ENCODE results near the gene CRIM1.

Gene CRIM1

DNA sequence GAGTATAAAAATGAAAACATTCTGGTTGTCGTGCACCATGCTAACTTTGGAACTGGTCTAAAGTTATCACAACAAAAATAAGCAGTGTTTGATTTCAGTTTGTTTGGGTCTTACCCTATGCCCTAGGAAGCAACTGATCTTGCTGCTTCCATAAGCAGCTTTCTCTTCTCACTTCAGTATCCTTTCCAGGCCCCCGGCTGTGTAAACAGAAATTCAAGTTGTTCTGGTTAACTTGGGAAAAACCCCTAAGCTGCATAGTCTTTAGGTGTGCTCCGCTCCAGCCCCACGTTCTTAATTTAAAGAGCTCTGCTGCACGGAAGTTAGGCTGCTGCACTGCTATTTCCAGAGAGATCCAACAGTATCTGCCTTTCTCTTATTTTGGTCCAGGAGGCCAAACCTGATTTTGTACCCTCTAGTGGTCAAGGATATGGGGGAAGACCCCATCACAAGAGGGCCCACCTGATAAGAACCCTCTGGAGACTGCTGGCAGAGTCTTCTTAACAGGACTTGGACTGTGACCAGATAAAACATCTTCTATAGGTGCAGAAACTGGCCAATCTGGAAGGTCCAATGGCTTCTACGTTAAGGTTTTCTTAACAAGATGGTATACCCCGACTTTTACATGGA lies 173.3 kb downstream of the CRIM1 start:
- DNase-seq = no peak

- no peak for DNase-seq
These were observed 174.8 kb downstream of the CRIM1 start for GRCh38 chr2:36530178-36530982.

GRCh38 chr2:36530983-36531354 lies 175.4 kb downstream of the CRIM1 start:
- DNase-seq = no peak

- DNase-seq = no peak
These were observed 178.8 kb downstream of the CRIM1 start for GRCh38 chr2:36534275-36534799.

- no peak for DNase-seq
These were observed 179.5 kb downstream of the CRIM1 start for GRCh38 chr2:36535099-36535498.

GRCh38 chr2:36536776-36537175 lies 181.2 kb downstream of the CRIM1 start:
- DNase-seq = no peak

DNA sequence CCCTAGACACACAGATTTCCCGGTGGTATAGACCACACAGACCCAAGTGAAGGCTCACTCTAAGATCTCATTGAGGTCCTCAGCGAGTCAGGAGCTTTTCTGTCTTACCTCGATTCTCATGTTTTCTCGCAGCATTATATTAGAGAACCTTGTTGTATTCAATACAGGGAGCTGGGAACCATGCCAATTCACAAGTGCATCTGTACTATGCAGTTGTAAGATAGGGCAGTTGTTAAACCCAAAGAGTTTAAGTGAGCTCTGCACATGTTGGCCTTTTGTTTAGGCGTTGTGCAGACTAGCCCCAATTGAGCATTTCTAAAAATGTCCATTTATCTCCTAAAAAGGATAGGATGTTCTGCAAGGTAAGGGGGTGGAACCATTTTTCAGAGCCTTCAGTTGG lies 182.8 kb downstream of the CRIM1 start:
- no peak for DNase-seq

- no peak for DNase-seq
These were observed 184.1 kb downstream of the CRIM1 start for GRCh38 chr2:36539631-36540030.

- no peak for DNase-seq
These were observed 185.6 kb downstream of the CRIM1 start for GRCh38 chr2:36540986-36541754.

DNA sequence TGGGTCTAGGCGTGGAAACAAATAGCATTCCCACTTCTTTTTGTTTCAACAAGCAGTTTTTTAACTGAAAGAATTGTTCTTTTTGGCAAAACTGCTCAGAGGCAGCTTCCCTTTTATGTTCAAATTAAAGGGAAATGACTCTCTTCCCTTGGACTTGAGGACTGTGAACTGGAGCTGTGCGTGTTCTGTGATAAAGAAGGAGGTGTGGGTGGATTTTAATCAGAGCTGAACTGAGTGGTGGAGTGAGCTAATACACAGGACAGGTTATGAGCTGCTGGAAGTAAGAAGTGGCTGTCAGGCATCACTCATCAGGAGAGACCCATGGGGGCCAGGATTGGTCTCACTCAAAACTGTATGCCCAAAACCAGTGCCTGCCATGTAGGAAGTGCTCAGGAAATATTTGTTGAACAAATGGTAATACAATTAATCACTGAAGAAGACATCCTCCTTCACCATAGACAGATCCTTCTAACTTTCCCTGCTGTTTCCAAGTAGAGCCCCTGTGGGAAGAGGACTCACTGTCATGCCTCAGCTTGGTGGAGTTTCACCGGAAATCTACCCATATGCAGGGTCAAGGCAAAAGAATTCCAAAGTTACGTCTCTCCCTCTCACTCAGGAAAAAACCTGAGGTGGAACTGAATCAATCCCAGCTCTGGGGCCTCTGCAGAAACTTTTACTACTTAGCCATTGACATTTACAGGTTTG lies 186.5 kb downstream of the CRIM1 start:
- DNase-seq = no peak

- DNase-seq = no peak
These were observed 189.2 kb downstream of the CRIM1 start for GRCh38 chr2:36544638-36545338.

DNA sequence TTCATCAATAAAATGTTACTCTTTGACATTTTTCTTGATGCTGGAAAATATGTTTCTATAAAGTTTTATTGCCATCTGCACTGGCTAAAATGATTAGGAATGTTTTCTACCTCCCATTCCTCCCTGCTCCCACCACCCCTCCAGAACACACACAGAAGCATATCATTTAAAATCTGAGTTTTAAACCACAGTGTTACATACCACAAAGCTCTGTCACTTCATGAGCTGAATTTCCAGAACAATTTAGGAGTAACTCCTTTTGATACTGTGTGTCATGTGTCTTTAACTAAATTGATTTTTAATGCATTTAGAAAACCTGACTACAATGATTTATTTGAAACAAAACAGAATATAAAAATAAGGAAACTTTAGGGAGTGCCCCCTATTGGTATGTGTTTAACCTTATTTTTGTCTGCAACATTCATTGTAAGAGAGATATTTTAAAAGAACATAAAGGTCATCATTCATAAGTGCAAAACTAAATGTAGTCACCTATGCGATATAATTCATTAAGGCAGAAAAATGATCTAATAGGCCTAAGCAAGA lies 190.4 kb downstream of the CRIM1 start:
- no peak for DNase-seq

DNA sequence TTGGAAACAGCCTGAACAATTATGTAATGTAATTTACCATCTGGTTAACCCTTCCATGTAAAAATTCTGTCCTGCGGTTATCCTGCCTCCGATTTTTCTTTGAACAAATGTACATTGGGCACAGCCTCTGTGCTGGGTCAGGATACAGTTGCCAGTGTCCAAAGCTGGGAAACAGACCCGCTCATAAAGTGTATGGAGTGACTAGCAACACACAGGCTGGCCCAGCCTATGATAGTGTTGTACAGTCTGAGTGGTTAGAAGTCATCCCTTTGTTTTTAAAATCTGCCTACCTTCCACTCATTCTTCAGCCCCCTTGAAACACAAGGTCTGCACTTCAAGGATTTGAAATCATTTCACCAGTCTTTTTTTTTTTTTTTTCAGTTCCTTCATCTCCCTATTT lies 192.3 kb downstream of the CRIM1 start:
- DNase-seq = no peak

DNA sequence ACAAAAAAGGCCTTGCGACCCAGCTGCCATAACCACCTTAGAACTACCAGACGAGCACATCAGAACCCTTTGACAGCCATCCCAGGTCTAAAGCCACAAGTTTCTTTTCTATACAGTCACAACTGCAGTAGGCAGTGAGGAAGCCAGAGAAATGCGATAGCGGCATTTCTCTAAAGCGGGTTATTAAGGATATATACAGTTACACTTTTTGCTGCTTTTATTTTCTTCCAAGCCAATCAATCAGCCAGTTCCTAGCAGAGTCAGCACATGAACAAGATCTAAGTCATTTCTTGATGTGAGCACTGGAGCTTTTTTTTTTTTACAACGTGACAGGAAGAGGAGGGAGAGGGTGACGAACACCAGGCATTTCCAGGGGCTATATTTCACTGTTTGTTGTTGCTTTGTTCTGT lies 193.6 kb downstream of the CRIM1 start:
- DNase-seq = no peak

DNA sequence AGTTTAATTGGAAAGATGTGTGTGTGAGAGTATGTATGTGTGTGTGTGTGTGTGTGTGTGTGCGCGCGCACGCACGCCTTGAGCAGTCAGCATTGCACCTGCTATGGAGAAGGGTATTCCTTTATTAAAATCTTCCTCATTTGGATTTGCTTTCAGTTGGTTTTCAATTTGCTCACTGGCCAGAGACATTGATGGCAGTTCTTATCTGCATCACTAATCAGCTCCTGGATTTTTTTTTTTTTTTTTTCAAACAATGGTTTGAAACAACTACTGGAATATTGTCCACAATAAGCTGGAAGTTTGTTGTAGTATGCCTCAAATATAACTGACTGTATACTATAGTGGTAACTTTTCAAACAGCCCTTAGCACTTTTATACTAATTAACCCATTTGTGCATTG lies 194.4 kb downstream of the CRIM1 start:
- DNase-seq = no peak

- DNase-seq = no peak
These were observed 198.1 kb downstream of the CRIM1 start for GRCh38 chr2:36553683-36554082.

GRCh38 chr2:36554531-36554930 lies 199.0 kb downstream of the CRIM1 start:
- DNase-seq = no peak

GRCh38 chr2:36555789-36556188 lies 200.2 kb downstream of the CRIM1 start:
- DNase-seq = no peak

DNA sequence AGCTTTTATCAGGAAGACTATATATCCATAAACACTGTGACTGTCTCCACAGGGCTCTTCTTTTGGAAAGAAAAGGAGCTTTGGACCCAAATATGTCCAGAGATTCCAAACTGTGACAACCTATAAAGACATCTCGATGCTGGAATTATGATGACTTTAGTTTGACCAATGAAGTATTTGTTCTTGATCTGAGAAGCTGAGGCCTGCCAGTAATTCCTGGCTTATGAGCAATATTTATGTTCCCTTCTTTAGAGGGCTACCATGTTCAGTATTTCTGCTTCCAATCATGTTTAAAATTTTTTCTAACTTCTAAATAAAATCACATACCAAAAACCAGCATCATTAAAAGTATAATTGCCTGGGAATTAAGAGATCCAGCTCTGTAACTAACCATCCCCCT lies 201.3 kb downstream of the CRIM1 start:
- DNase-seq = no peak

- no peak for DNase-seq
These were observed 203.8 kb downstream of the CRIM1 start for GRCh38 chr2:36559221-36559942.

GRCh38 chr2:36560726-36561125 lies 205.1 kb downstream of the CRIM1 start:
- no peak for DNase-seq

All from activated CD8-positive, alpha-beta memory T cell treated with anti-CD3 and anti-CD28 coated beads, Interleukin-2, amount 50 U/mL, for 4 hours (primary cell).